ENCODE results near the gene NELFB. TPM values are rescaled to one million over a fixed set of nuclear protein-coding genes. Genes with fewer than 3 reads are reported as not detected.

The NELFB gene
- total and polyA plus RNA-seq, 4 donors = 30.4 to 56.2 (median 44.2) TPM

- Histone ChIP-seq H3K9me3 (ENCODE audit: control insufficient read depth in 4 of 4, insufficient read depth in 3 of 4, low read length in 3 of 4) (peaks cover 0 to 4% (median 0%) of the 10 kb centered on the region in 4 donors), H3K4me1 (ENCODE audit: control insufficient read depth in 5 of 5, insufficient read depth in 5 of 5, low read length in 5 of 5) (peaks cover 0 to 32% (median 4%) of the 10 kb centered on the region in 5 donors), H3K36me3 (ENCODE audit: control insufficient read depth in 4 of 4, insufficient read depth in 4 of 4, low read length in 4 of 4) (peaks cover 0 to 31% (median 2%) of the 10 kb centered on the region in 4 donors), H3K27ac (ENCODE audit: low read depth in 1 of 2, low read length in 1 of 2) (peak overlapping the region; percentile 94 to 97), H3K4me3 (peak overlapping the region; percentile 71), H3K27me3 (ENCODE audit: control insufficient read depth in 3 of 3, insufficient read depth in 3 of 3, low read length in 2 of 3) (no peaks in the 10 kb centered on the region), H3K9ac (ENCODE audit: insufficient read depth in 1 of 2, low read length in 2 of 2) (no peak overlapping the region)
- WGBS, 2 donors = 6 to 10% methylated on average over 44 to 54 of the region's 54 CpGs
- ATAC-seq (ENCODE audit: insufficient read depth, low FRiP score) (no peak), DNase-seq (no peak)
- TF ChIP-seq CTCF (IDR thresholded peaks at IDR 0.05; ENCODE audit: control extremely low read depth, extremely low read depth) = no peak
Measured at GRCh38 chr9:137278061-137278701, 23.1 kb downstream of the NELFB start.

- 82 to 84% methylated on average over 139 of the region's 139 CpGs for WGBS, 2 donors
- peaks cover 0 to 30% (median 2%) of the 10 kb centered on the region in 4 donors for H3K36me3 ChIP-seq (ENCODE audit: control insufficient read depth in 4 of 4, insufficient read depth in 4 of 4, low read length in 4 of 4)
- no peak overlapping the region for H3K9ac ChIP-seq (ENCODE audit: insufficient read depth in 1 of 2, low read length in 2 of 2)
- peak overlapping the region; percentile 40 for H3K4me3 ChIP-seq
- no peak for ATAC-seq (ENCODE audit: insufficient read depth, low FRiP score)
- DNase-seq = no peak
- H3K4me1 ChIP-seq (ENCODE audit: control insufficient read depth in 5 of 5, insufficient read depth in 5 of 5, low read length in 5 of 5) = peaks cover 0 to 29% (median 4%) of the 10 kb centered on the region in 5 donors
- no peak for TF ChIP-seq CTCF (IDR thresholded peaks at IDR 0.05; ENCODE audit: control extremely low read depth, extremely low read depth)
- H3K27me3 ChIP-seq (ENCODE audit: control insufficient read depth in 3 of 3, insufficient read depth in 3 of 3, low read length in 2 of 3) = no peaks in the 10 kb centered on the region
- H3K27ac ChIP-seq (ENCODE audit: low read depth in 1 of 2, low read length in 1 of 2) = peak overlapping the region; percentile 46 to 94
- peaks cover 0 to 4% (median 0%) of the 10 kb centered on the region in 4 donors for H3K9me3 ChIP-seq (ENCODE audit: control insufficient read depth in 4 of 4, insufficient read depth in 3 of 4, low read length in 3 of 4)
Measured at GRCh38 chr9:137278721-137279711, 23.9 kb downstream of the NELFB start.

GRCh38 chr9:137279741-137280473 is 24.8 kb downstream of the NELFB start:
- Histone ChIP-seq H3K27me3 (ENCODE audit: control insufficient read depth in 3 of 3, insufficient read depth in 3 of 3, low read length in 2 of 3) (no peaks in the 10 kb centered on the region), H3K4me3 (no peak overlapping the region), H3K27ac (ENCODE audit: low read depth in 1 of 2, low read length in 1 of 2) (no peak overlapping the region), H3K9me3 (ENCODE audit: control insufficient read depth in 4 of 4, insufficient read depth in 3 of 4, low read length in 3 of 4) (peaks cover 0 to 4% (median 0%) of the 10 kb centered on the region in 4 donors), H3K4me1 (ENCODE audit: control insufficient read depth in 5 of 5, insufficient read depth in 5 of 5, low read length in 5 of 5) (peaks cover 0 to 25% (median 4%) of the 10 kb centered on the region in 5 donors), H3K9ac (ENCODE audit: insufficient read depth in 1 of 2, low read length in 2 of 2) (no peak overlapping the region), H3K36me3 (ENCODE audit: control insufficient read depth in 4 of 4, insufficient read depth in 4 of 4, low read length in 4 of 4) (peaks cover 0 to 30% (median 2%) of the 10 kb centered on the region in 4 donors)
- no peak for ATAC-seq (ENCODE audit: insufficient read depth, low FRiP score)
- DNase-seq = no peak
- 92 to 93% methylated on average over 41 of the region's 41 CpGs for WGBS, 2 donors
- no peak for TF ChIP-seq CTCF (IDR thresholded peaks at IDR 0.05; ENCODE audit: control extremely low read depth, extremely low read depth)
